Fibroblast of villous mesenchyme (primary cell): ENCODE data around the gene RPTOR. TPM values are rescaled to one million over a fixed set of nuclear protein-coding genes. Genes with fewer than 3 reads are reported as not detected.

Source experiments
- DNase-seq: peaks from one replicate; pipeline ENCODE4 v3.0.0-alpha.2; 2010; ENCODE audit warnings: low read depth
- H3K4me3 ChIP-seq: 2 replicates; pipeline ENCODE4 v1.5.1; 2011; ENCODE audit warnings: low read depth, mild to moderate bottlenecking, low read length
- CTCF ChIP-seq: IDR thresholded peaks from 2 replicates; pipeline ENCODE4 v1.5.1; 2012; ENCODE audit warnings: low read depth, mild to moderate bottlenecking, low read length; ENCODE audit not compliant: insufficient read depth
- total RNA-seq: library from RNA; depleted of rRNA; stranded (reverse); fragments of >200 nt; gene quantifications from 2 replicates; pipeline ENCODE4 v1.2.3, GENCODE V29; 2012

RPTOR gene
- total RNA-seq, 1 donor = 35.8 TPM

DNA sequence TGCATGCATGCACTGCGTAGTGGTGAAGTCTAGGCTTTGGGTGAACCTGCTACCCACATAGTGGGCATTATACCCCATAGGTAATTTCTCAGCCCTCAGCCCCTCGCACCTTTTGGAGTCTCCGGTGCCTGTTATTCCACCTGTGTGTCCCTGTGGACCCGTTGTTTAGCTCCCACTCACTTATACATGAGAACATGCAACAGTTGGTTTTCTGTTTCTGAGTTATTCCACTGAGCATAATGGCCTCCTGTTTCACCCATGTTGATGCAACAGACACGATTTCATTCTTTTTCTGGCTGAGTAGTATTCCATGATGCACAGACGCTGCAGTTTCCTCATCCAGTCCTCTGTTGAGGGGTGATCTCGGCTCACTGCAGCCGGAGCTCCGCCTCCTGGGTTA is 305.5 kb downstream of the RPTOR start:
- no peak for TF ChIP-seq CTCF
- H3K4me3 ChIP-seq = no peak overlapping the region

GRCh38 chr17:80850817-80851216 is 306.2 kb downstream of the RPTOR start:
- no peak for DNase-seq
- H3K4me3 ChIP-seq = no peak overlapping the region
- no peak for TF ChIP-seq CTCF

More for the DNA sequence above, 305.5 kb downstream of the RPTOR start:
- no peak for DNase-seq

- no peak for DNase-seq
- TF ChIP-seq CTCF = no peak
- no peak overlapping the region for H3K4me3 ChIP-seq
These were observed 306.8 kb downstream of the RPTOR start for GRCh38 chr17:80851277-80851925.

DNA sequence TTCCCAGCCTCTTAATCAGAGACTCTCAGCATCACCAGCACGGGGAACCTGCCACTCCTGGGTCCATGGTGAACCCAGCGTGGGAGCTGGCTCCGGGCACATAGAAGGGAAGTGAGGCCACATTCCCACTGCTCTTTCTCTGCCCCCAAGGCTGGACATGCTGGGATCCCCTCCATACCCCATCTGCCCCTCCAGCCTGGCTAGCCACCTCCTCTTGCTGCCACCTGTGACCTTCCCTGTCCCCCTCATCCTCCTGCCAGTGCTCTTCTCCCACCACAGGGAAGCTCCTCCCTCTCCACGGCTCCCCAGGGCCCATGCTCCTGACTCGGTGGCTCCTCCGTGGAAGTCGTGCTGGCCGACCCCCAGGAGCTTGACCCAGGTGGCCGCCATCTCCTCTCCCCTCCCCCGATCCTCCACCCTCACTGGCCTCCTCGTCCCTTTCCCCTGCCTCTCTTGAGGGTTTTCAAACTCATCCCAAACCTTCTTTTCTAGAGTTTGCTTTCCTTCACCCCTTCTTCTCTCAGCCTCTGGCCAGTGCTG is 307.9 kb downstream of the RPTOR start:
- H3K4me3 ChIP-seq = no peak overlapping the region
- no peak for DNase-seq
- TF ChIP-seq CTCF = no peak

- DNase-seq = no peak
- no peak for TF ChIP-seq CTCF
- H3K4me3 ChIP-seq = no peak overlapping the region
These were observed 308.4 kb downstream of the RPTOR start for GRCh38 chr17:80853076-80853475.

DNA sequence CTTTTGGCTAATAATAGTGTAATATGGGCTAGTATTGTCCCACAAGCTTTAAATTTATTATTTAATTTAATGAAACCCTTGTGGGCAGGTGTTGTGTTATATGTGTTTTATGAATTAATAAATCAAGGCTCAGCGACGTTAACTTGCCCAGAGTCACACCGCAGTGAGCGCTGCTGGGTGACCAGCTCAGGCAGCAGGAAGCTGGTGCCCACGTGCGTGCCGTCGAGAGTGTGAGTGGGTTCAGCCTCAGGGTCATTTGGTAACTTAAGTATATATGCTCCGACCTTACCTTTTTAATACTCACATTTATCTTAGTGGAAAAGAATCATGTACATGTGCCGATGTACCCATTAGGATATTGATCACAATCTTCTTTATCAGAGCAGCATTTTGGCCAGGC is 309.6 kb downstream of the RPTOR start:
- no peak for DNase-seq
- no peak overlapping the region for H3K4me3 ChIP-seq
- TF ChIP-seq CTCF = no peak
